Body of pancreas (tissue), 4 donors: ENCODE data around the gene DDX41. TPM values are rescaled to one million over a fixed set of nuclear protein-coding genes. Genes with fewer than 3 reads are reported as not detected.

Experiments
- ATAC-seq: fragments of 150-250 bp; one replicate; pipeline ENCODE4 v1.9.1; 2016
- DNase-seq, 4 donors: peaks; one replicate each; pipeline ENCODE4 v3.0.0-alpha.2; 2019
- H3K27ac ChIP-seq, 4 donors: fragments of 200-600 bp; sonication (generic); 1 replicate in 3 of 4; 2 replicates in 1 of 4; pipeline versions ENCODE4 v1.5.1 to v1.6.1; 2016 to 2019; ENCODE audit warnings: mild to moderate bottlenecking in 1 of 4, mixed read lengths in 1 of 4, moderate library complexity in 1 of 4
- H3K27me3 ChIP-seq, 2 donors: fragments of 200-600 bp; sonication (generic); one replicate each; pipeline ENCODE4 v1.6.0; 2016; ENCODE audit warnings: mild to moderate bottlenecking in 1 of 2
- H3K36me3 ChIP-seq, 2 donors: fragments of 200-600 bp; sonication (generic); replicated peaks in 1 of 2; 2 replicates each; pipeline ENCODE4 v1.5.1; 2016; ENCODE audit warnings: low read depth in 2 of 2; ENCODE audit not compliant: insufficient read depth in 1 of 2
- H3K4me1 ChIP-seq: fragments of 200-600 bp; sonication (generic); one replicate; pipeline ENCODE4 v1.6.0; 2016
- H3K4me3 ChIP-seq, 2 donors: fragments of 200-600 bp; sonication (generic); 1 replicate in 1 of 2; 2 replicates in 1 of 2; pipeline ENCODE4 v1.5.1; 2016 to 2019
- H3K9me3 ChIP-seq, 3 donors: fragments of 200-600 bp; sonication (generic); 1 replicate in 2 of 3; 2 replicates in 1 of 3; pipeline ENCODE4 v1.5.1; 2016
- POLR2A ChIP-seq, 3 donors: fragments of 450-650 bp; IDR thresholded peaks; one replicate each; pipeline ENCODE4 v1.6.1; 2016; ENCODE audit warnings: antibody characterized with exemption in 3 of 3, mild to moderate bottlenecking in 2 of 3
- WGBS, 2 donors: methylation state at CpG; one replicate each; pipeline ENCODE4 v1.1.5; 2017; 5-methylcytosine and 5-hydroxymethylcytosine counted together
- intact Hi-C: fragments of 100-400 bp; cut with DNase I; formaldehyde crosslinking; loops from one replicate; pipeline ENCODE4 v1.15.1; 2023
- total RNA-seq, 2 donors: library from RNA; depleted of rRNA; stranded (reverse); fragments of >200 nt; gene quantifications; one replicate each; pipeline ENCODE4 v1.1.0, GENCODE V29; 2016
- TF ChIP-seq, protein P1 (sequence below), 7 experiments: fragments of 450-650 bp in 4 of 7; fragments of 200-600 bp in 3 of 7; sonication (generic) in 3 of 7; IDR thresholded peaks; one replicate each; pipeline ENCODE4 v1.5.1; 2016 to 2019; ENCODE audit warnings: antibody characterized with exemption in 7 of 7

Gene DDX41
- total RNA-seq, 2 donors from 2014 or later = 86.1 to 115 TPM

- Histone ChIP-seq H3K9me3 (no peaks in the 10 kb centered on the region), H3K27ac (no peak overlapping the region), H3K4me1 (peaks cover 1% of the 10 kb centered on the region), H3K27me3 (no peaks in the 10 kb centered on the region), H3K4me3 (no peak overlapping the region), H3K36me3 (peaks cover 0 to 33% of the 10 kb centered on the region in 2 donors)
- TF ChIP-seq, protein P1, sequence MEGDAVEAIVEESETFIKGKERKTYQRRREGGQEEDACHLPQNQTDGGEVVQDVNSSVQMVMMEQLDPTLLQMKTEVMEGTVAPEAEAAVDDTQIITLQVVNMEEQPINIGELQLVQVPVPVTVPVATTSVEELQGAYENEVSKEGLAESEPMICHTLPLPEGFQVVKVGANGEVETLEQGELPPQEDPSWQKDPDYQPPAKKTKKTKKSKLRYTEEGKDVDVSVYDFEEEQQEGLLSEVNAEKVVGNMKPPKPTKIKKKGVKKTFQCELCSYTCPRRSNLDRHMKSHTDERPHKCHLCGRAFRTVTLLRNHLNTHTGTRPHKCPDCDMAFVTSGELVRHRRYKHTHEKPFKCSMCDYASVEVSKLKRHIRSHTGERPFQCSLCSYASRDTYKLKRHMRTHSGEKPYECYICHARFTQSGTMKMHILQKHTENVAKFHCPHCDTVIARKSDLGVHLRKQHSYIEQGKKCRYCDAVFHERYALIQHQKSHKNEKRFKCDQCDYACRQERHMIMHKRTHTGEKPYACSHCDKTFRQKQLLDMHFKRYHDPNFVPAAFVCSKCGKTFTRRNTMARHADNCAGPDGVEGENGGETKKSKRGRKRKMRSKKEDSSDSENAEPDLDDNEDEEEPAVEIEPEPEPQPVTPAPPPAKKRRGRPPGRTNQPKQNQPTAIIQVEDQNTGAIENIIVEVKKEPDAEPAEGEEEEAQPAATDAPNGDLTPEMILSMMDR (IDR thresholded peaks at IDR 0.05) = no peak
- TF ChIP-seq POLR2A (IDR thresholded peaks at IDR 0.05) = no peak
- intact Hi-C loops = no loop called here
- WGBS, 2 donors = 63 to 80% methylated on average over 9 to 22 of the region's 27 CpGs
- DNase-seq = no peak
- no peak for ATAC-seq
Measured at GRCh38 chr5:177531209-177531940, 14.6 kb upstream of the DDX41 start.

- ATAC-seq = no peak
- H3K36me3 ChIP-seq = peaks cover 0 to 27% of the 10 kb centered on the region in 2 donors
- 91 to 95% methylated on average over 3 of the region's 3 CpGs for WGBS, 2 donors
- no peak overlapping the region for H3K27ac ChIP-seq
- H3K27me3 ChIP-seq = no peaks in the 10 kb centered on the region
- H3K4me1 ChIP-seq = no peaks in the 10 kb centered on the region
- H3K4me3 ChIP-seq = no peak overlapping the region
- no peak for TF ChIP-seq POLR2A (IDR thresholded peaks at IDR 0.05)
- TF ChIP-seq, protein P1 (IDR thresholded peaks at IDR 0.05) = no peak
- intact Hi-C loops = no loop called here
- no peaks in the 10 kb centered on the region for H3K9me3 ChIP-seq
- DNase-seq = no peak
Measured at GRCh38 chr5:177530638-177531037, 13.9 kb upstream of the DDX41 start.

DNA sequence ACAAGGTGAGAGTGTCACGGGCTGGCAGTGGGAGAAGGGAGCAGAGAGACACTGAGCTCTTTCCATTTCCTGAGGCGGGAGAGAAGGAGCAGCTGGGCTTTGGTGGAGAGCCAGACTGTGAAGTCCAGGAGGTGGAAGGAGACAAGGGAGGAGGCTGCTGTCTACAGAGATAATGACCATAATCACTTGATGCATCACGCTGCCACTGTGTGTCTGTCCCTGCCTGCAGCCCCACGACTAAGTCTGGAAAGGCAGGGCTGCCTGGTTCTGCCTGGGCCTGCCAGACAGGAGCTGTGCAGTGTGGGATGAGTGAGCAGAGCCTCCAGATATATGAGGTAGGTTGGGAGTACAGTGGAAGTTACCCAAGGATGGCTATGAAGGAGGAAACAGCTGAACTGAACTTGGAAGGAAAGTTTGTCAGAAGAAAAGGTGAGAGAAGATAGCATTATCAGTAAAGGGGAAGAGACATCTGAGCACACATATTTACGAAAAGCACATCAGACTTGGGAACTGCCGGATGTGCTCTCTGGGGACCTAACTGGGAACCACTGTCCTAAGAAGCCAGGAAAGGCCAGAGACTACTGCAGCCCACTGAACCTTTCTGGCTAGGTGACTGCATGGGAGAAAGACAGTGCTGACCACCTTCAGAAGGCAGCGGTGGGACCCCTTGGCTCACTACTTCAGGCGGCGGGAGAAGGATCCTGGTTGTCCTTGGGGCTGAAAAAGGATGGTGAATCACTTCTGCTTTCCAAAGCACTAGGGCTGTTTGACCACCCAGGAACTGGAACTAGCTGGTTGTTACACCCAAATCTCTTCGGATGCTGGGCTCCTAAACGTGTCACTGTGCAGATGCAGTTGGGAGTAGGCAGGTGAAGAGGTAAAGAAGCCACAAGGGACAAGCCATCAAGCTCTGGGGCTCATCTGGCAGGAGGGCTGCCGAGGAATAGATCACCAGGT is 12.8 kb upstream of the DDX41 start:
- peaks cover 0 to 27% of the 10 kb centered on the region in 2 donors for H3K36me3 ChIP-seq
- TF ChIP-seq POLR2A (IDR thresholded peaks at IDR 0.05) = no peak
- TF ChIP-seq, protein P1 (IDR thresholded peaks at IDR 0.05) = no peak
- ATAC-seq (no peak), DNase-seq (no peak)
- H3K4me3 ChIP-seq = no peak overlapping the region
- H3K4me1 ChIP-seq = no peaks in the 10 kb centered on the region
- no peak overlapping the region for H3K27ac ChIP-seq
- WGBS, 2 donors = 83 to 86% methylated on average over 9 to 12 of the region's 12 CpGs
- intact Hi-C loops = no loop called here
- H3K9me3 ChIP-seq = no peaks in the 10 kb centered on the region
- H3K27me3 ChIP-seq = no peaks in the 10 kb centered on the region

DNA sequence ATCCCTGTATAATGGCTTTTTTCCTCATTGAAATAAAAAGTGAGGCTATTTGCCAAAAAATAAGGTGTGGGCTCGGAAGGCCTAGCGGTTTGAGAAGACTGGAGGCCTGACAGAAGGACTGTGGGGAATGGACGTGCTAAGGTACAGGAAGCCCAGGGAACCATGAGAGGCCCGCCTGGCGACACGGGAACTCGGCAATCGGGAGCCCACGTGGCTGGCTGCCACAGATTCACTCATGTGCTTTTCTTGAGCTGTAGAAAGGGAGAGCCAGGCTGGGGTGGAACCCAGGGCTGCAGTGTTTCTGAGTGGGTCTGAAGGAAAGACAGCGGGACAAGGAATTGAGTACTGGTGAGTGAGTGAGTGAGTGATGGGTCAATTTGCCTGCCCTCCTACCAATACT is 11.9 kb upstream of the DDX41 start:
- Histone ChIP-seq H3K4me1 (no peaks in the 10 kb centered on the region), H3K36me3 (peaks cover 0 to 29% of the 10 kb centered on the region in 2 donors), H3K9me3 (no peaks in the 10 kb centered on the region), H3K27me3 (no peaks in the 10 kb centered on the region), H3K4me3 (no peak overlapping the region), H3K27ac (no peak overlapping the region)
- DNase-seq (no peak), ATAC-seq (no peak)
- TF ChIP-seq, protein P1 (IDR thresholded peaks at IDR 0.05) = no peak
- TF ChIP-seq POLR2A (IDR thresholded peaks at IDR 0.05) = no peak
- WGBS, 2 donors = 91 to 92% methylated on average over 10 of the region's 10 CpGs
- intact Hi-C loops = no loop called here
